HG02588 (cell line): Measurements from ENCODE around the gene ALOX15B.

ENCODE experiments used
- ATAC-seq: cut with Tn5 transposase; IDR thresholded peaks from one replicate; pipeline ENCODE4 v1.9.1; 2021; ENCODE audit warnings: mild to moderate bottlenecking, moderate library complexity; ENCODE audit not compliant: unreplicated experiment

Gene ALOX15B

DNA sequence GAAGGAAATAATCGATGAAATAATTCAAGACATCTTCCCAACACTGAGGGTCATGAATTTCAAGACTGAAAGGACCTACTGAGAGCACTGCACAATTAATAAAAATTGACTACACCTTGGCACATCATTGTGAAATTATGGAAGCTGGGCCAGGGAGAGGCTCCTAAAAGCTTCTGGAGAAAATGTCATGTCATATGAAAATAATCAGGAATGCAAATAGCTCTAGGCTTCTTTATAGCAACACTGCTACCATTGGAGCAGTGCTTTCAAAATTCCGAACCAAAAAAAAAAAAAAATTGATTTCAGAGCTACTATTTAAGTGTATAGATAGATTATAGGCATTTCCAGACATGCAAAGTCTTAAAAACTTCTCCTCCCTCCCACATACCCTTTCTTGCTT lies 6.4 kb upstream of the ALOX15B start:
- ATAC-seq = no peak

DNA sequence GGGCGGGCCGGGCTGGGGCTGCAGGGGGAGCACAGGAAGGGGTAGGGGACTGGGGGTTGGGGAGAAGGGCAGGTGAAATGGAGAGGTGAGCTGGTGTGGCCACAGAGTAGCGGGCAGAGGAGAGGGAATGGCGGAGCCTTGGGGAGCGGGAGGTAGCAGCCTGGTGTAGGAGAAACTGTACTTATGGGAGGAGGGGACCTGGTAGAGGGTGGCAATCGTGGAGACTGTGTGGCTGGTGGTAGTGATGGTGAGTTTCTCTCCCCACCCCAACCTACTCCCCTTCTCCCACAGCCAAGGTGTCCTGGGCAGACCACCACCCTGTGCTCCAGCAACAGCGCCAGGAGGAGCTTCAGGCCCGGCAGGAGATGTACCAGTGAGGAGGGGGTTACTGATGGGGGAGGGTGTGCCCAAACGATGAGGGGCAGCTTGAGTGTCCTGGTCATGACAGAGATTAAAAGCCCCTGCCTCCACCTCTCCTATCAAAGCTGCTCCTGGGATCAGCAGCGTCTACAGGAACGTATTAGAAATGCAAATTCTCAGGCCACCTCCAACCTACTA lies 831 bp downstream of the ALOX15B start:
- no peak for ATAC-seq

DNA sequence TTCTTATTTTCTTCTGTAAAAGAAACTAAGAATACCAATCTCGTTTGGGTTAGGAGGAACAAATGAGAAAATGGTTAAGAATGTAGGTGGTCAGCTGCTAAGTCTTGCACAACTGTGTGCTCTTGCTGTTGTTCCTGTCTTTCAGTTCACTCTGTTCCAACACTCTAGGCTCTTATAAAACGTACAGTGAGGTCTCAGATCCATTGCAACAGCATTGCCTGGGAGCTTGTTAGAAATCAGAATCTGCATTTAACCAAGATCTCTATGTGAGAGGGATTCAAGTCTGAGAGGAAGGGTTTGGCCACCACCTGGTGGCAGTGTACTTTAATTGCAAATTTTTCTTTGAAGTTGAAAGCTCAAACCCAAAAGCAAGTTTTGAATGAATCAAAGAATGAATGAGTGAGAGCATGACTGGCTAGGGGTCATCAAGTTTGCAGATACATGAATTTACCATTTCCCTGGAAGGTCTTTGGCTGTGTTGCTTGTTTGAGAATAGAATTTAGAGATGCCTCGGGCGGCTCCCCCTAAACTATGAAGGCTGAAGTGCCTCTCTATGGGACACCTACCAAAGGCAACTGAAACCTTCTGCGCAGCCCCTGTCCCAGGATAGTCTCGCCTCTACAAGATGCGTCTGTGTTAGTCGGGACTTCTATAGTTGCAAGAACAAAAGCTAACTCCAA lies 2.5 kb downstream of the ALOX15B start:
- ATAC-seq = no peak

DNA sequence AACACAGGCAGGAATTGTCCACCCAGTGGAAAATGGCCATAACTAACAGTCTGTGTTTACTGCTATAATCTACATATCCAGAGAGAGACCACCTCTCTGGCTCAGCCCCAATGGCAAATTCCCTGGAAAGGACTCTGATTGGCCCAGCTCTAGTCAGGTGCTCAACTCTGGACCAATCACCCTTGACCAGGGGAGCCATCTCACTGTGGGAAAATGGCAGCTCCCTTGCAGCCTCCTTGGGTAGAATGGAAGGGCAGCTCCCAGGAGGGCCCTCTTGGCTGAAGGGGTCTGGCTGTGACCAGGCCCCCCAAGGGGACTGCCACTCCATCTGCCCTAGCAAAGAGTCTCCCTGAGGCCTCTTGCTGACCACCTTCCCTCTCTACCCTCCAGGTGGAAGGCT lies 3.1 kb downstream of the ALOX15B start:
- ATAC-seq = no peak

DNA sequence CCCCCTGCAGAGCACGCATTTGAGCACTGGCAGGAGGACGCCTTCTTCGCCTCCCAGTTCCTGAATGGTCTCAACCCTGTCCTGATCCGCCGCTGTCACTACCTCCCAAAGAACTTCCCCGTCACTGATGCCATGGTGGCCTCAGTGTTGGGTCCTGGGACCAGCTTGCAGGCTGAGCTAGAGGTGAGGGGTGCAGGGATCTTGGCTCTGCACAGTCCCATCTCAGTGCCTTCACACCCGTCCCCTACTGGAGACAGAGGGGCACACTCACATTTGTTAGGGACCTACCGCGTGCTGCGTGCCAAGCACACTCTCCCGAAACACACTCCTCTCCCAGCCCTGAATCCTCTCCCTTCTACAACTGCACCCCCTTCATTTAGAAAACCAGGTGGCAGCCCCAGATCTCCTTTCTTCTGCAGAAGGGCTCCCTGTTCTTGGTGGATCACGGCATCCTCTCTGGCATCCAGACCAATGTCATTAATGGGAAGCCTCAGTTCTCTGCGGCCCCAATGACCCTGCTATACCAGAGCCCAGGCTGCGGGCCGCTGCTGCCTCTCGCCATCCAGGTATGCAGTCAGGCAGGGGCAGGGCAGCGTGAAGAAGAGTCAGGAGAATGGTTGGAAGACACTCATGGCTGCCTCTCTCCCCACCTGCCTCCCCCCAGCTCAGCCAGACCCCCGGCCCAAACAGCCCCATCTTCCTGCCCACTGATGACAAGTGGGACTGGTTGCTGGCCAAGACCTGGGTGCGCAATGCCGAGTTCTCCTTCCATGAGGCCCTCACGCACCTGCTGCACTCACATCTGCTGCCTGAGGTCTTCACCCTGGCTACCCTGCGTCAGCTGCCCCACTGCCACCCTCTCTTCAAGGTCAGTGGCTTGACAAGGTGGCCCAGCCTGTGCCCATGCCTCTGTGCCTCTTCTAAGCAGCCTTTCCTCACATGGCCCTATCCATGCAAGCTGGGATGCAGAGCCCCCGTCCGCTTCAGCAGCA lies 6.3 kb downstream of the ALOX15B start:
- no peak for ATAC-seq

DNA sequence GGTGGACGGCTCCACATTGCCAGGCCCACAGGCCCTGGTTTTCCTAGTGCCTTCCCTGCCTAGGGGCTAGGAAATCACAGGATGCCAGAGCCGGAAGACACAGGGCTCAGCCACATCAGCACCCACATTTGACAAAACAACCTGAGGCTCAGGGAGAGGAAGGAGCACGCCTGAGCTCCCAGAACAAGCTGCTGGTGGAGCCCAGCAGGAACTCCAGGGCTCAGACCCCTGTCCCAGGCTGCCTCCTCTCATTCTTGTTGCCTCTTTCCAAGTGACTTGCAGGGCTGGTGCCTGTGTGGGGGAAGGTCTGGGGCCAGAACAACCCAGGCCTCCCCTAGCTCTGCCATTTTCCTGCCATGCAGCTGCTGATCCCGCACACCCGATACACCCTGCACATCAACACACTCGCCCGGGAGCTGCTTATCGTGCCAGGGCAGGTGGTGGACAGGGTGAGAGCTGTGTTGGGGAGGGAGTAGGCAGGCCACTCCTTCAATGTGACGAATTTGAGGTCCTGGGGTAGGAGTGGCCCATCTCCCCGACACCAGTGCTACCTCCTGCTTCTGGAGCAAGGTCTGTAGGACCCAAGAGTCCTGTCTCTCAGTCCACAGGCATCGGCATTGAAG lies 7.6 kb downstream of the ALOX15B start:
- ATAC-seq = no peak

DNA sequence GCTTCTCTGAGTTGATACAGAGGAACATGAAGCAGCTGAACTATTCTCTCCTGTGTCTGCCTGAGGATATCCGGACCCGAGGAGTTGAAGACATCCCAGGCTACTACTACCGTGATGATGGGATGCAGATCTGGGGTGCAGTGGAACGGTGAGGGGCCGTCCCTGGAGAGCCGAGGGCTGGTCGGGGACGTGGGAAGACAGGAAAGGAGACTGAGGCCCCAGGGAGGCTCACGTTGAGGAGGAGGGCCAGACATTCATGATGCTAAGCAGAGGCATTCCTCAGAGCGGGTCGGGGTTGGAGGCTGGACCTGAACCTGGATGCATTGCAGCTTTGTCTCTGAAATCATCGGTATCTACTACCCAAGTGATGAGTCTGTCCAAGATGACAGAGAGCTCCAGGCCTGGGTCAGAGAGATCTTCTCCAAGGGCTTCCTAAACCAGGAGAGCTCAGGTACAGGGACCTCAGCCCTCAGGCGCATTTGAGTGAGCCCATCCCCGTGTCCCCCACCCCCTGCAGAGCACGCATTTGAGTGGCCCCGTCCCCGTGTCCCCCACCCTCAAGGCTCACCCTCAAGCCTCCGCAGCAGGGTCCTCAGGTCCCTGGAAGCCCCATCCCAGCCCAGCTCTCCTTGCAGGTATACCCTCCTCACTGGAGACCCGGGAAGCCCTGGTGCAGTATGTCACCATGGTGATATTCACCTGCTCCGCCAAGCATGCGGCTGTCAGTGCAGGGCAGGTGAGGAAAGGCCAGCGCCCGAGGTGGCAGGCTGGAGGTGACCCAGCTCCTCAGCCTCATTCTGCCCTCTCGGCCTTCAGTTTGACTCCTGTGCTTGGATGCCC lies 8.3 kb downstream of the ALOX15B start:
- no peak for ATAC-seq

DNA sequence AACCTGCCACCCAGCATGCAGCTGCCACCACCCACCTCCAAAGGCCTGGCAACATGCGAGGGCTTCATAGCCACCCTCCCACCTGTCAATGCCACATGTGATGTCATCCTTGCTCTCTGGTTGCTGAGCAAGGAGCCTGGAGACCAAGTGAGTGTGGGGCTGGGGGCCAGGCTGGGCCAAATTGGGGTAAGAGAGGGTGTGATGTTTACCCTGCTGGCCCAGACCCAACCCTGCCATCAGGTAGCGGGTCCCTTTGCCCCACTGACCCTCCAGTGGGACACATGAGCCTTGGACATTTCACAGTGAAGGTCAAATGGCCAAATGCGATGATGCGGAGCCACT lies 8.9 kb downstream of the ALOX15B start:
- no peak for ATAC-seq

DNA sequence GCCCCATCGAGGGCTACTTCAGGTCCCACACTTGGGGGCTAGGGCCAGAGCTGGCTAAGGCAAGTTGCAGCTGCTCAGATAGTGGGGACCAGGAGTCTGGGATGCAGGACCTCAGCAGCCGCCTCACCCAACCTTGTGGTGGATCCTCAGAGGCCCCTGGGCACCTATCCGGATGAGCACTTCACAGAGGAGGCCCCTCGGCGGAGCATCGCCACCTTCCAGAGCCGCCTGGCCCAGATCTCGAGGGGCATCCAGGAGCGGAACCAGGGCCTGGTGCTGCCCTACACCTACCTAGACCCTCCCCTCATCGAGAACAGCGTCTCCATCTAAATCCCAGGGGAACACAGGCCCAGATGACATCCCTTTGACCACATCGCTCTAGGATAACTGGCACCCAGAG lies 9.4 kb downstream of the ALOX15B start:
- ATAC-seq = no peak

DNA sequence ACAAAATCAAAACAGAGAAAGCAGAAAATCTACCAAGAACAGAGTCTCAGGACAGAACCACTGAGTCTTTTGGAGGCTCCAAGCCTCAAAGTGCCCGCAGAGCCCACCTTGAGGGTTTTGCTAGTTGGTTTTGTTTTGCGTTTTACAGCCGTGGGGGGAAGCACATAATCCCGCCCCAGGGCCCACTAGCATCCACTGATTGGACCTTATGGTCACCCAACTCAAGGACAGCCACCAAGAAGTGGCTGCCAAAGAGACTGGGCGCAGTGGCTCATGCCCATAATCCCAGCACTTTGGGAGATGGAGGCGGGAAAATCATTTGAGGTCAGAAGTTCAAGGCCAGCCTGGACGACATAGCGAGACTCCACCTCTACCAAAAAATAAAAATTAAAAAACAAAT lies 9.9 kb downstream of the ALOX15B start:
- ATAC-seq = no peak

DNA sequence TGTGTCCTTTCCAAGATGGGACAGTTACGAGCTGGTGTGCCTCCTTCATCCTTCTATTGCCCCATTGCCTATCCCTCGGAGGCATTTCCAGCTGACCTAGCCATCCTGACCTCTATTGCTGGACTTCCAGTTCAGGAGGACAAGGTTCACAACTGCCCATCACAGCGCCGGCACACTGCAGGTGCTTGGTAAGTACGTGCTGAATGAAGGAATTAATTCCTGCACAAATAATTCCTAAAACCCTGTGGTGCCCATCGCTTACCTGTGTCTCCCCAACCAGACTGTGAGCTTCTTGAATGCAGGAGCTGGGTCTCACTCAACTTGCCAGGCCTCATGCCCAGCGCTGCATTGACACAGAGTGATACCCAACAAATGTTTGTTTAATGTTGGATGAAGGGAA lies 13.0 kb downstream of the ALOX15B start:
- ATAC-seq = no peak

DNA sequence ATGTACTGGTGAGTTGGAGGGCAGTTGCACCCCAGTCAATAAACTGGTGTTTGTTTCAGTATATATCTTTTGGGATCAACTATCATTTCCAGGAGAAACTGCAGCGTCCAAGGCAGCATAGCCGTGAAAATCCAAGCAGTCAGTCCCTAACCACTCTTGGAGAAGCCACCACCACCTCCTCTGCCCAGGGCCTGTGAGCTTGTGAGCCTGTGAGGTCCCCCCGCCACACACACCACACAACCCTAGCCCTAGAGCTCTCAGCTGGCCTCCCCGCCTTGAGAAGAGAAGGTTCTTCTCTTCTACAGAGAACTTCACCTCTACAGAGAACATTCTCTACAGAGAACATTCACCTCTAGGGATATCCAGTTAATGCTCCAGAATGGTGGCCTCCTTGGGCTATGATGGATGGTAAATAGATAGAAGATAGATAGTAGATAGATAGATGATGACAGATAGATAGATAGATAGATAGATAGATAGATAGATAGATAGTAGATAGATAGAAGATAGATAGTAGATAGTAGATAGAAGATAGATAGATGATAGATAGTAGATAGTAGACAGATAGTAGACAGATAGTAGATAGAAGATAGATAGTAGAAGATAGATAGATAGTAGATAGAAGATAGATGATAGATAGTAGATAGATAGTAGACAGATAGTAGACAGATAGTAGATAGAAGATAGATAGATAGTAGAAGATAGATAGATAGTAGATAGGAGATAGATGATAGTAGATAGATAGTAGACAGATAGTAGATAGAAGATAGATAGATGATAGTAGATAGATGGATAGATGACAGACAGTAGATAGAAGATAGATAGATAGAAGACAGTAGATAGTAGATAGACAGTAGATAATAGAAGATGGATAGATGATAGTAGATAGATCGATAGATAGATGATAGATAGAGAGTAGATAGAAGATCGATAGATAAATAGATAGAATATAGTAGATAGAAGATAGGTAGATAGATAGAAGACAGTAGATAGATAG lies 13.7 kb downstream of the ALOX15B start:
- no peak for ATAC-seq

DNA sequence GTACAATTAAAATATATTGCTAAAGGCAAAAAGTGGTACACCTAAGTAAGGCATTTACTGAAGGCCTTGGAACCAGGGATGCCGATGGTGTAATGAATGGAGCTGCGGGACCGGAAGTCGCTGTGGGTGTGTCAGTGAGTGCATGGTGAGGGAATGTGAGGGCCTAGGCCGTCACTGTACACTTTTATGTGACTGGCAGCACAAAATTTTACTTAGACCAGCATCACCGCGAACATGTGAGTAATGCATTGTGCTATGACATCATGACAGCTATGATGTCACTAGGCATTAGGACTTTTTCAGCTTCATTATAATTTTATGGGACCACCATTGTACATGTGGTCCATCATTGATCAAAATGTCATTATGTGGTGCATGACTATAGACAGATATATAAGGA lies 14.7 kb downstream of the ALOX15B start:
- no peak for ATAC-seq

DNA sequence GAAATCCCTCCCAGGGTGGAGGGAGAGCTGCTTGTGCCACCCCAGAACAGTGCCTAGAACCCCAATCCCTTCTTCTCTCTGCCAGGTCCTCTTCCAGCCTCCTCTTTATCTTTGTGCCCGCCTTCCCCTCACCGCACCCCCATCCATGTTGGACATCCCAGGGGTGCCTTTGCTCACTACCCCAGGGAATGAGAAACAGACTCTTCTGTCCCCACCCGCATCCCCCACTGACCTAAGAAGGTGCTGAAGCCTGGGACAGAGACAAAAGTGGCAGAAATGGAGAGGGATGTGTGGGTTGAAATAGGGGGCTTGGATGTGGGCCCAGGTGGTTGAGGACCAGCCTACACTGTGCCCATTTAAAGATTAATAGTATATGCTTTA lies 17.0 kb downstream of the ALOX15B start:
- no peak for ATAC-seq

DNA sequence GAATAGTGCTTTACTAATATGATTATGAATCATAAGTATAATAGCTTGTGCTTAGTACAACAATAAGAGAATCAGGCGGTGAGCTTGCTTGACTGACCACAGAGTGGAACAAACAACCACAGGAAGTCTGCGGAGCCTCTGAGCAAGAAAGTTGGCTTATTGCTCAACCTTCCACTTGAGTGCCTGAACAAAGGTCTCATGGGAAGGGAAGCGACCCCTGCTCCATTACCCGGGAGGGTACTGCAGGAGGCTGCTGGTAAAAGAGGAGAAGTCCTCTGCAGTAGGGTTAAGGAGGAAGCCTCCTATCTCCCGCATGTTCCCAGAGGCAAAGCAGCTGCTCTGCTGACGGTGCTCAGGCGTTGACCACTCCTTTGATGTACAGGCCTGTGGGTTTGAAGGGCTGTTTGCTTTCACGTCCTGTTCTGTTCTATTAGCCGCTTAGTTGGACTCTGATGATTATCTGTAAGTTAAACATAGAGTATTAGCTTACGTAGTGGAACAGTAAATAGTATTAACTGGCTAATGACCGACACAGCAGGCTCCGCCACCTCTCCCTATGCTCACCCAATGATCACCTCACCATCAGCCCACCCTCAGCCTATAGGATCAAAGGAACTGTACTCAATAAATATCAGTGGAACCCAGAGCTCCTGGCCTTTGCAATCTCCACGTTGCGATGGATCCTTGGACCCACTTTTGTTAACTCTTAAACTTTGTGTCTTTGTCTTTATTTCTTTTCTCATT lies 17.5 kb downstream of the ALOX15B start:
- ATAC-seq = no peak

DNA sequence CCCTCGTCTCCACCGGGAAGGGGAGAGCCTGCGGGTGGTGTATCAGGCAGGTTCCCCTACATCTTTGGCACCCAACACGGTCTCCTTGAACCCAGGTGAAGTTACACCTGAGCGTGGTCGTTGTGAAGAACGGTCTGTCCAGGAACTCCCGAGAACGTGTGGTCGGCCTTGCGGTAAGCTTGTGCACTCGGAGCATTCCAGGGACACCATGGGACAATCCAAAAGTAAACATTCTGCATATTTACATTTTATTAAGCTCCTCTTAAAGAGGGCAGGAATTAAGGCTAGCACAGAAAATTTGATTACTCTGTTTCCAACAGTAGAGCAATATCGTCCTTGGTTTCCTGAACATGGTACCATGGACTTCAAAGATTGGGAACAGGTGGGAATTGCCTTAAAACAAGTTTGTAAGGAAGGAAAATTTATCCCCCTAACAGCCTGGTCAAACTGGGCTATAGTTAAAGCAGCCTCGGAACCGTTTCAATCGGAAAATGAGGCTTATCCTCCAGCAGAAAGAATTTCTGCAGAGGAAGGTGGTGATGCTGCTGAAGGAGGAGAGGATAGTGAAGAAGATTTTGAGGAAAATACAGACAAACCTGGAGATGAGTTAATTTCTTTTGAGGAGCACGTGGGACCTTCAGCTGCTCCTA lies 18.2 kb downstream of the ALOX15B start:
- ATAC-seq = no peak

DNA sequence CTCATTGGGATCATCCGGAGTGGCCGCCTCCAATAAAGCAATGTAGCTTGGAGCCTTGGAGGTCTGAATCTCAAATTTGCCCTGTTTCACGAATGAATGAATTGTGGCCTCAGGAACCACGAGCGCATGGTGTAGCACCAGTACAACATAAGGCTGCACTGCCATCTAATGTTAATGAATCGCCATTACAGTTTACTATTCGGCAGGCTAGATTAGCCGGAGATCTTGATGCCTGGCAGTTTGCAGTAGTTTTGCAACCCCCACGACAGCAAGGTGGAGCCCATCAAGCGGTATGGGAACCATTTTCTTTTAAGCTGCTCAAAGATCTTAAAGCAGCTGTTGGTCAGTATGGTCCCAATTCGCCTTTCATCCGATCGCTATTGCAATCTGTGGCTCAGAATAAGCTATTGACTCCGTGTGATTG lies 18.8 kb downstream of the ALOX15B start:
- no peak for ATAC-seq

DNA sequence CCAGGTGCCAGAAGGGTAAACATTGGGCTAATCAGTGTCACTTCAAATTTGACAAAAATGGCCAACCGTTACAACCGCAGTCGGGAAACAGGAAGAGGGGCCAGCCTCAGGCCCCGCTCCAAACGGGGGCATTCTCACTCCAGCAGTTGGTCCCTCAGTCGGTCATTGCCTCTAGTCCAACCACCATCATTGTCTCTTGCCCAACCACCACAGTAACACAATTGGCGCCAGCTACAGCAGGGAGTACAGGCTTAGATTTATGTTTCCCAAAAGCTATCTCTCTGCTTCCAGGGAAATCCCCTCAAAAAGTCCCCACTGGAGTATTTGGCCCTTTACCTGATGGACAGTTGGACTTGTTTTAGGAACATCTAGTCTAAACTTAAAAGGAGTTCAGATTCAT lies 20.3 kb downstream of the ALOX15B start:
- no peak for ATAC-seq
